GM13976 (cell line): Measurements from ENCODE around the gene RBM12.

Source experiments
- DNase-seq: peaks from one replicate; pipeline ENCODE4 v3.0.0; 2012; ENCODE audit warnings: low spot score
- CTCF ChIP-seq: IDR thresholded peaks from 2 replicates; pipeline ENCODE4 v1.5.1; 2012; ENCODE audit warnings: borderline replicate concordance, mild to moderate bottlenecking; ENCODE audit not compliant: insufficient read depth; ENCODE audit errors: extremely low read depth, missing control alignments, control extremely low read depth
- in situ Hi-C: fragments of 300-500 bp; cut with MboI; formaldehyde crosslinking; loops from one replicate; pipeline ENCODE4 v1.12.0; 2022; ENCODE audit warnings: low sequenced_read_pairs, mixed read lengths, inconsistent platforms; ENCODE audit not compliant: unreplicated experiment

RBM12 gene

GRCh38 chr20:35629427-35630145 is 35.1 kb downstream of the RBM12 start:
- in situ Hi-C loops: no loop called here
- DNase-seq: no peak
- no peak for TF ChIP-seq CTCF

- TF ChIP-seq CTCF: no peak
- in situ Hi-C loops: no loop called here
- no peak for DNase-seq
These were observed 37.6 kb downstream of the RBM12 start for GRCh38 chr20:35627121-35627520.

GRCh38 chr20:35626386-35627001 is 38.2 kb downstream of the RBM12 start:
- in situ Hi-C loops: no loop called here
- DNase-seq: no peak
- TF ChIP-seq CTCF: no peak

GRCh38 chr20:35625584-35626385 is 38.9 kb downstream of the RBM12 start:
- no peak for TF ChIP-seq CTCF
- DNase-seq: no peak
- in situ Hi-C loops: no loop called here

- in situ Hi-C loops: no loop called here
- no peak for TF ChIP-seq CTCF
- DNase-seq: no peak
These were observed 43.1 kb downstream of the RBM12 start for GRCh38 chr20:35621560-35621946.

- in situ Hi-C loops: no loop called here
- TF ChIP-seq CTCF: no peak
- DNase-seq: no peak
These were observed 43.7 kb downstream of the RBM12 start for GRCh38 chr20:35620818-35621559.
